HL-60/S4 (cell line): ENCODE data around the gene LCN6.

Source experiments
- in situ Hi-C: fragments of 300-500 bp; cut with MboI; formaldehyde crosslinking; loops from 2 replicates; pipeline ENCODE4 v1.14.3; 2022; ENCODE audit warnings: low sequenced_read_pairs

LCN6 gene, protein sequence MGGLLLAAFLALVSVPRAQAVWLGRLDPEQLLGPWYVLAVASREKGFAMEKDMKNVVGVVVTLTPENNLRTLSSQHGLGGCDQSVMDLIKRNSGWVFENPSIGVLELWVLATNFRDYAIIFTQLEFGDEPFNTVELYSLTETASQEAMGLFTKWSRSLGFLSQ

GRCh38 chr9:136748201-136748600 is at the start of gene LCN6:
Gene LCN6, minus strand, starts transcription at chr9:136748525. Its CDS starts 42 bp downstream, at chr9:136748483.
- in situ Hi-C loops = no loop called here

DNA sequence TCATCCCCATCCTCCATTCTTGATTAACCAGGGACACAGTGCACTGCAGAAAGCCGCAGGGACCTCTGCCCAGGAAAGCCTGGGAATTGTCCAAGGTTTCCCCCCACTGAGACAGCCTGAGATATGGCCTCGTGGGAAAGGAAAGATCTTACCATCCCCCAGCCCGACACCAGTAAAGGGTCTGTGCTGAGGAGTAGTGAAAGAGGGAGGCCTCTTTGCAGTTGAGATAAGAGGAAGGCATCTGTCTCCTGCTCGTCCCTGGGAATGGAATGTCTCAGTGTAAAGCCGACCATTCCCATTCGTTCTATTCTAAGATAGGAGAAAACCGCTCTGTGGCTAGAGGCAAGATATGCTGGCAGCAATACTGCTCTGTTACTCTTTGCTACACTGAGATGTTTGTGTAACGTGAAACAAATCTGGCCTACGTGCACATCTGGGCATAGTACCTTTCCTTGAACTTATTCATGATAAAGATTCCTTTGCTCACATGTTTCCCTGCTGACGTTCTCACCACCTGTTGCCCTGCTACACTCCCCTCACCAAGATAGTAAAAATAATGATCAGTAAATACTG is 48.5 kb upstream of the LCN6 start:
- in situ Hi-C loops = loop anchor here (25.0 kb wide), 2 partner anchors 240 to 415 kb away; partner anchors contain the start of genes ABCA2, FUT7, NDOR1 and NPDC1

DNA sequence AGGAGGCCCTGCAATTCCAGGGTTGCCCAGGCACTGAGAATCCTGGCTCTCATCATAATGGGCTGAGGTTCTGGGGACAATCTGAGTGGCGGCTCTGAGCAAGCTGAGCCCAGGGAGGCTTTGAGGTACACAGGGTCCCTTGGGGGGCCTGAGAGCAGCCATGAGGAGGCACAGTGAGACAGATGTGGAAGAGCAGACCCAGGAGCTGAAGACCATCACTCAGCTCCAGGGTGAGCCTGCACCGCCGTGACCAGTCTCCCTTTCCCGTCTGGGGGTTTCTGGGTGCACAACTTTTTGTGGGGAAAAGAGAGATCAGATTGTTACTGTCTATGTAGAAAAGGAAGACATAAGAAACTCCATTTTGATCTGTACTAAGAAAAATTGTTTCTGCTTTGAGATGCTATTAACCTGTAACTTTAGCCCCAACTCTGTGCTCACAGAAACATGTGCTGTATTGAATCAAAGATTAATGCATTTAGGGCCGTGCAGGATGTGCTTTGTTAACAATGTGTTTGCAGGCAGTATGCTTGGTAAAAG is 48.0 kb upstream of the LCN6 start, which contains the start of gene CCDC183:
Gene CCDC183, plus strand, starts transcription at position 101 of the 537 bp plus-strand sequence. Its CDS starts 60 bp downstream, at position 161.
- in situ Hi-C loops = loop anchor here (25.0 kb wide), 2 partner anchors 241 to 416 kb away; partner anchors contain the start of genes ABCA2, FUT7, NDOR1 and NPDC1

GRCh38 chr9:136795000-136795348 is 46.6 kb upstream of the LCN6 start:
- in situ Hi-C loops = loop anchor here (25.0 kb wide), 2 partner anchors 242 to 417 kb away; partner anchors contain the start of genes ABCA2, FUT7, NDOR1 and NPDC1

- in situ Hi-C loops = loop anchor here (25.0 kb wide), 2 partner anchors 243 to 418 kb away; partner anchors contain the start of genes ABCA2, FUT7, NDOR1 and NPDC1
Measured at GRCh38 chr9:136794281-136794999, 46.1 kb upstream of the LCN6 start.

GRCh38 chr9:136793086-136793946 is 45.0 kb upstream of the LCN6 start:
- in situ Hi-C loops = loop anchor here (25.0 kb wide), 2 partner anchors 244 to 419 kb away; partner anchors contain the start of genes ABCA2, FUT7, NDOR1 and NPDC1

DNA sequence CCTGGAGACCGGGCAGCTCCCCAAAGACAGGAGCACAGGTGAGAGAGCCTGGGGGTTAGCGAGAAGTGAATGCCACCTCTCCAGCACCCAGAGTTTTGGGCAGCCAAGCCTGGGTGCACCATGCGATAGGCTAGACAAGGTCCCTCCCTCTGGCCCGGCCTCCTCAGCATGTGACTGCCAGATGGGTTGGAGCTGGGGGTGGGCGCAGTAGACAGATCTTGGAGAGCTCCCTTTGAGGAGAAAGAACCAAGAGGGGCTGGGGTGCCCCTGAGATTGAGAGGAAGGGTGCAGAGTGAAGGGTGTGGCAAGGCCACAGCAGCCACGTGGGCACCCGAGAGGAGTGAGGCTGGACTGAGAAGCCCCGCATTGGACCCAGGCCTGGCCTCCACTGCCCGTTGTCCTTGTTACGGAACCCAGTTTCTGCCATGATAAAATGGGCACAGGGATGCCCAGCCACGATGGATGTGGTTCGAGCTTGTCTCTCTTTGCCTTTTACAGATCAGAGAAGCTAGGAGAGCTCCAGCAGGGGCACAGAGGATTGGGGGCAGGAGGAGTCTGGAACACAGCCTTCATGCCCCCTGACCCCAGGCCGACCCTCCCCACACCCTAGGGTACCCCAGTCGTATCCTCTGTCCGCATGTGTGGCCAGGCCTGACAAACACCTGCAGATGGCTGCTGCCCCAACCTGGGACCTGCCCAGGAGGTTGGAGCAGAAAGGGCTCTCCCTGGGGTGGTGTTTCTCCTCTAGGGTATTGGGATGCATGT is 44.2 kb upstream of the LCN6 start:
- in situ Hi-C loops = loop anchor here (25.0 kb wide), 2 partner anchors 245 to 420 kb away; partner anchors contain the start of genes ABCA2, FUT7, NDOR1 and NPDC1

- in situ Hi-C loops = loop anchor here (25.0 kb wide), 2 partner anchors 246 to 421 kb away; partner anchors contain the start of genes ABCA2, FUT7, NDOR1 and NPDC1
Measured at GRCh38 chr9:136791516-136792276, 43.4 kb upstream of the LCN6 start.

DNA sequence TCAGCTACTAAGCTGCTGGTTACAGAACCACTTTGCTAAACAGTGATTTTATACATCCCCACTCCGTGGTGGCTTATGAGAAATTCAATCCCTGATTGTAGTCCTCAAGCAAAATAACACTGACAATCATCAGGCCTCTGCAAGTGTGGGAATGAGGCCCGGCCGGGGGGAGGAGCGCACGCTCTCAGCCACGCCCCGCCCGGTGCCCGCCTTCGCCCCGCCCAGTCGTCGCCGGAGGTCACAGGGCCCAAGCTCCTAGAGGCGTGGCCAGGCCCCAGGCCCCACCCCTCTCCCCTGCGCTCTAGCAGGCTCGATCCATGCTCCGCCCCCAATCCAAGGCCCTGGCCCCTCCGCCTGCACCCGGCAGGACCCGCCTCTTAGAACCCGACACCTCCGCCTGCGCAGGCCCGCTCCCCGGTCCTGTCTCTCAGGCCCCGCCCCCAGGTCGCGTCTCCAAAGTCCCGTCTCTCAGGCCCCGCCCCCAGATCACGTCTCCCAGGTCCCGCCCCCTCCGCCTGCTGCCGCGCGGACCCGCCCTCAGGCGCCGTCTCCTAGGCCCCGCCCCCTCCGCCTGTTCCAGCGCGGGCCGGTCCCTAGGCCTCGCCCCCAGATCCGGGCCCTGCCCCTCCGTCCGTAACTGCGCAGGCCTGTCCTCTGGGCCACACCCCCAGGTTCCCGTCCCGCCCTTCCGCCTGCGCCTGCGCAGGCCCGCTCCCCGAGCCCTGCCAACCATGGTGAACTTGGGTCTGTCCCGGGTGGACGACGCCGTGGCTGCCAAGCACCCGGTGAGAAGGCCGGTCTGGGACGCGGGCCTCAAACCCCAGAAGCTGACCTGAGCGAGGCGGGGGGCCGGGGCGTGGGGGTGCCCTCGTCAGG is 42.6 kb upstream of the LCN6 start, which contains the start of gene TMEM141:
Gene TMEM141, plus strand, starts transcription at position 705 of the 876 bp plus-strand sequence. Its CDS starts 27 bp downstream, at position 732.
- in situ Hi-C loops = loop anchor here (25.0 kb wide), 2 partner anchors 246 to 421 kb away; partner anchors contain the start of genes ABCA2, FUT7, NDOR1 and NPDC1

DNA sequence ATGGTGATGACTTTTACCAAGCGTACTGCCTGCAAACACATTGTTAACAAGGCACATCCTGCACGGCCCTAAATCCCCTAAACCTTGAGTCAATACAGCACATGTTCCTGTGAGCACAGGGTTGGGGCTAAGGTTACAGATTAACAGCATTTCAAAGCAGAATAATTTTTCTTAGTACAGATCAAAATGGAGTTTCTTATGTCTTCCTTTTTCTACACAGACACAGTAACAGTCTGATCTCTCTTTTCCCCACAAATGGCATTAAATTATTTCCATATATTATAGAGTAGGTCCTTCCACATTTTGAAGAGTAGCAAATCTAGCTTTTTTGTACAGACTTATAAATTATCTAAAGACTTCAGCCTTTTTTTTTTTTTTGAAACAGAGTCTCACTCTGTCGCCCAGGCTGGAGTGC is 41.2 kb upstream of the LCN6 start:
- in situ Hi-C loops = loop anchor here (25.0 kb wide), 2 partner anchors 248 to 423 kb away; partner anchors contain the start of genes ABCA2, FUT7, NDOR1 and NPDC1

DNA sequence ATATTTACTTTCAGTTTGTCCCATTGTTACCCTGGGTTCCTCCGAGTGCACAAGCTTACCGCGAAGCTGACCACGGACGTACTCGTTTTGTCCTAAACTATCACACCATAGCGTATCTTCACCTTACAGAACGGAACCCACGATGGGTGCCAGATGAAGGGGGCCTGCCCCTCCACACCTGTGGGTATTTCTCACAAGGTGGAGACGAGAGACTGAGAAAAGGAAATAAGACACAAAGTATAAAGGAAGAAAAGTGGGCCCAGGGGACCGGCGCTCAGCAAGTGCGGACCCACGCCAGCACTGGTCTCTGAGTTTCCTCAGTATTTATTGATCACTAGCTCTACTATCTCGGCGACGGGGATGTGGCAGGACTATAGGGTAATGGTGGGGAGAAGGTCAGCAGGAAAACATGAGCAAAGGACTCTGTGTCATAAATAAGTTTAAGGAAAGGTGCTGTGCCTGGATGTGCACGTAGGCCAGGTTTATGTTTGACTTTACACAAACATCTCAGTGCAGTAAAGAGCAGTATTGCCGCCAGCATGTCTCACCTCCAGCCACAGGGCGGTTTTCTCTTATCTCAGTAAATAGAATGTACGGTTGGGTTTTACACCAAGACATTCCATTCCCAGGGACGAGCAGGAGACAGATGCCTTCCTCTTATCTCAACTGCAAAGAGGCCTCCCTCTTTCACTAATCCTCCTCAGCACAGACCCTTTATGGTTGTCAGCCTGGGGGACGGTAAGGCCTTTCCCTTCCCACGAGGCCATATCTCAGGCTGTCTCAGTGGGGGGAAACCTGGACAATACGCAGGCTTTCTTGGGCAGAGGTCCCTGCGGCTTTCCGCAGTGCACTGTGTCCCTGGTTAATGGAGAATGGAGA is 40.6 kb upstream of the LCN6 start:
- in situ Hi-C loops = loop anchor here (25.0 kb wide), 2 partner anchors 248 to 423 kb away; partner anchors contain the start of genes ABCA2, FUT7, NDOR1 and NPDC1

GRCh38 chr9:136787690-136788400 is 39.5 kb upstream of the LCN6 start:
- in situ Hi-C loops = loop anchor here (25.0 kb wide), 2 partner anchors 249 to 424 kb away; partner anchors contain the start of genes ABCA2, FUT7, NDOR1 and NPDC1

- in situ Hi-C loops = loop anchor here (25.0 kb wide), 2 partner anchors 250 to 425 kb away; partner anchors contain the start of genes ABCA2, FUT7, NDOR1 and NPDC1
Measured at GRCh38 chr9:136786983-136787382, 38.7 kb upstream of the LCN6 start.

GRCh38 chr9:136786451-136786850 is 38.1 kb upstream of the LCN6 start:
- in situ Hi-C loops = loop anchor here (25.0 kb wide), 2 partner anchors 251 to 426 kb away; partner anchors contain the start of genes ABCA2, FUT7, NDOR1 and NPDC1
